ENCODE data around the gene SLC66A1.

The SLC66A1 gene

DNA sequence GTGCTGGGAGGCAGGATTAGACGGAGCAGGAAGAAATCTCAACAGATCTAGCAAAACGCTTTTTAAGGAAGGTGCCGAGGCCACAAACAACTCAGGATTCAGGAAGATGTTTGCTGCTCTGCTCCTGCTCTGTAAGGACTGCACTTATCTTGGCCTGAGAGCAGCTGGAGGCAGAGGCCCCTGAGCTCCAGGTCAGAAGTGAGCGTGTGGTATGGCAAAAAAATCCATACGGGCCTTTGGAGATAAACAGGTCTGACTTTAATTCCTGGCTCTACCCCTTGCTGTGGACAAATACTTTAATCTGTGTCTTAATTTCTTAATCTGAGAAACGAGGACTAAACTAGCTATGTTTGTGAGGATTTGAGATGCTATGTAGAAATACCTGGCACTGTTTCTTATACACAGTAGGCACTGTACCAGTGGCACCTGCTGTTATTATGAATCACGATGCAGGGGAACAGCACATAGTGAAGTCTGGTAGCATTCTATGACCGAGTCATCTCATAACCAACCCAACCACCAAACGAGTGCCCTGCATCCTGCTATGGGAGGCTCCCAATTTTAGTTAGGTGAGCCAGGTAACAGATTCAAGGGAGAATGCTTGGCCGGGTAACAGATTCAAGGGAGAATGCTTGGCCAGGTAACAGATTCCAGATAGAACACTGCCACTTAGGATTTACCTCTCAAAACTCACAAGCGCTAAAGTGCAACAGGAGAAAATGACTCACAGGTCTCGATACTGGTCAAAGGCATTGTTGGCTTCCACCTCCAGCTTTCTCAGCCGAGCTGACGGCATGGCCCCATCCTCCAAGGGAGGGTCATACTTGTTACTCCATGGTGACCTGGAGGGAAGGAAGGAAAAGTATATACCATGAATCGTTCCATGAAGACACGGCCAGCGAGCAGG is 65.9 kb downstream of the SLC66A1 start:
- no peak for DNase-seq (ENCODE audit: low spot score)

Data from AG08396 (cell line).